C4-2B (cell line): Measurements from ENCODE around the gene LRFN2.

Experiments
- CTCF ChIP-seq: fragments of 450-650 bp; conservative IDR thresholded peaks from 2 replicates; pipeline ENCODE4 v1.5.1; 2017; ENCODE audit warnings: mild to moderate bottlenecking
- ZFX ChIP-seq: fragments of 450-650 bp; IDR thresholded peaks from 2 replicates; pipeline ENCODE4 v1.6.1; 2017

- TF ChIP-seq CTCF (no peak), ZFX (no peak)
Measured at GRCh38 chr6:40586369-40587201, 579 bp downstream of the LRFN2 start.
